ENCODE measurements around the gene SETDB1.

The SETDB1 gene

DNA sequence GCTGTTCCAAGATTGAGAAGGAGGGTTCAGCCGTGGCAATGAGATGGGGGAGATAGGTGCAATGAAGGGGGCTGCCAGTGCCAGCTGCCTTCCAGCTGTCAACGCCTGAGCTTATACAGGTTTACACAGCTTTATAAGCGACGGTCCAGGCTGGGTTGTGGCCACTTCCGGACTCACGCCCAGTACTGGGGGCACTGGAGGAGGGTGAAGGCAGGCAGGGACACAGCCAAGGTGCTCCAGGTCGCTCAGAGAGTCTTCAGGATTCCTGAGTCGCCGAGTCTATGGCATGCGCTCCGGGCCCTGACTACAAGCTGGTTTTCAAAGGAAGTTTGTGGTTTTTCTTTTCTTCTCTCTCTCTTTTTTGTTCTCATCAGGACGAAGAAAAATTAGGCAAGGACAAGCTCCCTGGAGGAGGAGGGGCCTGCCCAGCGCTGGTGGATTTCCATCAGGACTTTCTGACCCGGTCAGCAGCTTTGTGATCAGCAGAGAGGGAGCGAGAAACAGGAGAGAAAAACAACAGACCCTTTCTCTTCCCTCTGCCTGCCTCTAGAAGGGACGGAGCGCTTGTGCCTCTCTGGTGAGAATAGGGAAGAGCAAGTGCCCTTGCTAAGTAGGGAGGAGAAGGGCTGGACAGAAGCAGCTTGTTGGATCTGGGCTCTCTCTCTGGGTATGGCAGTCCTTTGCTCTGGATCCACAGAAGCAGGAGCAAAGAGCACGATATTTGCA lies 80.3 kb downstream of the SETDB1 start, which contains the start of gene MINDY1:
MINDY1 (minus strand) TSS at position 576 of the 726 bp plus-strand sequence. CDS start 4,285 bp downstream, outside the sequence.
- DNase-seq = peak; percentile 47 to 59

- DNase-seq = no peak
These were observed 81.7 kb downstream of the SETDB1 start for GRCh38 chr1:151007853-151008243.

GRCh38 chr1:151008244-151009205 lies 82.4 kb downstream of the SETDB1 start, which contains the start of gene PRUNE1:
TSS of gene PRUNE1 (plus strand) at chr1:151008449. CDS start at chr1:151008633, 184 bp downstream.
- peak; percentile 98 for DNase-seq

- no peak for DNase-seq
These were observed 83.0 kb downstream of the SETDB1 start for GRCh38 chr1:151009206-151009587.

- DNase-seq = no peak
These were observed 83.6 kb downstream of the SETDB1 start for GRCh38 chr1:151009674-151010345.

GRCh38 chr1:151010346-151010726 lies 84.2 kb downstream of the SETDB1 start:
- no peak for DNase-seq

DNA sequence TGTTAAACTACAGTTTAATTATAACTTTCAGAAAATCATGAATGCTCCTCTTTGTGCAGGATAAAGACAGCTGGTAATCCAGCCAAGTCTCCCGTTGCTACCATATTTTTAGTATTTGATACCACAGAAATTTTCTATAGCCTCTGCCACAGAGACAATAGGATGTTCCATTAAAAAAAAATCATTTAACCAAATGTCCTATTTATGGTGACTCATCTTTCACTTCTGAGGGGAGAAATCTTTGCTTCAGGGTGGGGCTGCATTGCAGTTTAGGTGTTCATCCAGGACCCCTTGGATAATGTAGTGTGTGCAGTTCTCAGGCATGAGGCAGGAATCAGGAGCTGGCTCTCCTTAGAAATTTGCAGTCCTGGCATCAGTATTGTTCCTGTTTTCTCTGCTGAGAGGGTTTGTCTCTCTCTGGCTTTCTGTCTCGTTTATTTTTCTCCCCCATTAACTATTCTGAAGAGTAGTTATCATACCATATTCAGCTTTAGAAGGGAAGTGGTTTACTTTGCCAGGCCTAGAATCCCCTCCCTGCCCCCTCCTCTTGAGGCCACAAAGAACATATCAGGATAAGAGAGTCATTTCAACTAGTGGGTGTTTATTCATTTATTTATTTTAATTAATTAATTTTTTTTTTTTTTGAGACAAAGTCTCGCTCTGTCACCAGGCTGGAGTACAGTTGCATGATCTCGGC lies 85.1 kb downstream of the SETDB1 start:
- DNase-seq = no peak

DNA sequence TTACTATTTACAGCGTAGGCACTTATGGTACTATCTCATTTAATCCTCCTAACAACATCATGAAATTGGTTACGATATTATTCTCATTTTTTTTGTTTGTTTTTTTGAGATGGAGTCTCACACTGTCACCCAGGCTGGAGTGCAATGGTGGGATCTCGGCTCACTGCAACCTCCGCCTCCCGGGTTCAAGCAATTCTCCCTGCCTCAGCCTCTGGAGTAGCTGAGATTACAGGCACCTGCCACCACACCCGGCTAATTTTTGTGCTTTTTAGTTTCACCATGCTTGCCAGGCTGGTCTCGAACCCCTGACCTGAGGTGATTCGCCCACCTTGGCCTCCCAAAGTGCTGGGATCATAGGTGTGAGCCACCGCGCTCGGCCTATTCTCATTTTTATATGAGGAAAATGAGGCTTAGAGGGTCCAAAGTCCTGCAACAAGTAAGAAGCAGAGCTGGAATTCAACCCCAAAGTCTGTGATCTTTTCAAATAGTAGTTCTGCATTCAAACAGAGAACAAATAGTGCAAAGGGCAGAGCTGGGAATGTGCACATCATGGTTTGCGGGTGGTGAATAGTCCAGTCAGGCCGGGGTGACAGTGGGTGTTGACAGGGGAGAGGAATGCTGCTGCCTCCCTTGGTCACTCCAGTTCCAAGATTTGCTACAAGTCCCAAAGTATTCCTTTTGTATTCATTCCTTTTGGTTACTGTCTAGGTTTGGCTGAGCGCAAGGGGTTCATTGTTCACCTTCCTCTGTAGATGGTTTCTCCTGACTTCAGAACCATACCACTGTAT lies 86.7 kb downstream of the SETDB1 start:
- no peak for DNase-seq

DNA sequence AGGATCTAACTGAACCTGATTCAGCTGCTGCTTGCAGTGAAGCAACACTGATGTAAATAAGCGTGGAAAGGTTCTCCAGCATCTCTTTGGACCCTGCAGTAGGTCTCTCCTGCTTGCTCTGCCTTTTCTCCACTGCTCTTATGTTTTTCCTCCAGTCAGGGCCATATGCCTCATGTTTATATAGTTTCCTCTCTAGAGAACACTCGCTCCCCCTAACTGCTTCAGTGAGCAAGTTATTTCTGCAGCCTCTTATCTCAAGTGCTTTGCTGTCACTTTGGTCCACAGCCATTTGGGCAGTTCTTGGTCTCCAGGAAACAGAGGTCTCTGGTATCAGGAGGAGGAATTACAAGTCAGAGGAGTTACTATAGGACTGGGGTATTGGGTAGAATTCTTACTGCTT lies 87.4 kb downstream of the SETDB1 start:
- no peak for DNase-seq

Measured in CD4-positive, alpha-beta T cell treated with Interleukin-1 beta for 1 hour (primary cell).